Panc1 (cell line): ENCODE data around the gene PANK4.

Experiments used
- POLR2AphosphoS5 ChIP-seq: IDR thresholded peaks from 2 replicates; pipeline ENCODE4 v1.6.1; 2012; ENCODE audit warnings: mild to moderate bottlenecking, low read depth, low read length, moderate library complexity
- SIN3A ChIP-seq: IDR thresholded peaks from 2 replicates; pipeline ENCODE4 v1.6.1; 2012; ENCODE audit warnings: low read depth, mild to moderate bottlenecking, low read length, moderate library complexity, borderline replicate concordance; ENCODE audit not compliant: insufficient read depth
- TF ChIP-seq, protein P1 (sequence below): fragments of 450-650 bp; IDR thresholded peaks from 2 replicates; pipeline ENCODE4 v1.5.1; 2017; ENCODE audit warnings: mild to moderate bottlenecking
- TF ChIP-seq, protein P2 (sequence below), 2 experiments: IDR thresholded peaks; 2 replicates each; pipeline ENCODE4 v1.6.1; 2011 to 2012; ENCODE audit warnings: low read depth in 2 of 2, control low read depth in 1 of 2, low read length in 1 of 2, mild to moderate bottlenecking in 1 of 2, moderate library complexity in 1 of 2; ENCODE audit not compliant: insufficient read depth in 1 of 2

DNA sequence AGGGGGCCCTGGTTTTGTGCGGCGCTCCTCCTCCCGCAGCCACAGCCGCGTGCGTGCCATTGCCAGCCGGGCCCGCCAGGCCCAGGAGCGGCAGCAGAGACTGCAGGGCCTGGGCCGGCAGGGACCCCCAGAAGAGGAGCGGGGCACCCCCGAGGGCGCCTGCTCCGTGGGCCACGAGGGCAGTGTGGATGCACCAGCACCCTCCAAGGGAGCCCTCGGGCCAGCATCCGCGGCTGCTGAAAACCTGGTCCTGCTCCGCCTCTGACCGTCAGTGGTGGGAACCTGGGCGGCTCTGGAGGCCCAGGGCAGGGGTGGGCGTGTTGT, 21.5 kb downstream of the PANK4 start:
- TF ChIP-seq, protein P1, sequence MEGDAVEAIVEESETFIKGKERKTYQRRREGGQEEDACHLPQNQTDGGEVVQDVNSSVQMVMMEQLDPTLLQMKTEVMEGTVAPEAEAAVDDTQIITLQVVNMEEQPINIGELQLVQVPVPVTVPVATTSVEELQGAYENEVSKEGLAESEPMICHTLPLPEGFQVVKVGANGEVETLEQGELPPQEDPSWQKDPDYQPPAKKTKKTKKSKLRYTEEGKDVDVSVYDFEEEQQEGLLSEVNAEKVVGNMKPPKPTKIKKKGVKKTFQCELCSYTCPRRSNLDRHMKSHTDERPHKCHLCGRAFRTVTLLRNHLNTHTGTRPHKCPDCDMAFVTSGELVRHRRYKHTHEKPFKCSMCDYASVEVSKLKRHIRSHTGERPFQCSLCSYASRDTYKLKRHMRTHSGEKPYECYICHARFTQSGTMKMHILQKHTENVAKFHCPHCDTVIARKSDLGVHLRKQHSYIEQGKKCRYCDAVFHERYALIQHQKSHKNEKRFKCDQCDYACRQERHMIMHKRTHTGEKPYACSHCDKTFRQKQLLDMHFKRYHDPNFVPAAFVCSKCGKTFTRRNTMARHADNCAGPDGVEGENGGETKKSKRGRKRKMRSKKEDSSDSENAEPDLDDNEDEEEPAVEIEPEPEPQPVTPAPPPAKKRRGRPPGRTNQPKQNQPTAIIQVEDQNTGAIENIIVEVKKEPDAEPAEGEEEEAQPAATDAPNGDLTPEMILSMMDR, result no peak
- TF ChIP-seq POLR2AphosphoS5 (no peak), SIN3A (no peak)
- TF ChIP-seq, protein P2, sequence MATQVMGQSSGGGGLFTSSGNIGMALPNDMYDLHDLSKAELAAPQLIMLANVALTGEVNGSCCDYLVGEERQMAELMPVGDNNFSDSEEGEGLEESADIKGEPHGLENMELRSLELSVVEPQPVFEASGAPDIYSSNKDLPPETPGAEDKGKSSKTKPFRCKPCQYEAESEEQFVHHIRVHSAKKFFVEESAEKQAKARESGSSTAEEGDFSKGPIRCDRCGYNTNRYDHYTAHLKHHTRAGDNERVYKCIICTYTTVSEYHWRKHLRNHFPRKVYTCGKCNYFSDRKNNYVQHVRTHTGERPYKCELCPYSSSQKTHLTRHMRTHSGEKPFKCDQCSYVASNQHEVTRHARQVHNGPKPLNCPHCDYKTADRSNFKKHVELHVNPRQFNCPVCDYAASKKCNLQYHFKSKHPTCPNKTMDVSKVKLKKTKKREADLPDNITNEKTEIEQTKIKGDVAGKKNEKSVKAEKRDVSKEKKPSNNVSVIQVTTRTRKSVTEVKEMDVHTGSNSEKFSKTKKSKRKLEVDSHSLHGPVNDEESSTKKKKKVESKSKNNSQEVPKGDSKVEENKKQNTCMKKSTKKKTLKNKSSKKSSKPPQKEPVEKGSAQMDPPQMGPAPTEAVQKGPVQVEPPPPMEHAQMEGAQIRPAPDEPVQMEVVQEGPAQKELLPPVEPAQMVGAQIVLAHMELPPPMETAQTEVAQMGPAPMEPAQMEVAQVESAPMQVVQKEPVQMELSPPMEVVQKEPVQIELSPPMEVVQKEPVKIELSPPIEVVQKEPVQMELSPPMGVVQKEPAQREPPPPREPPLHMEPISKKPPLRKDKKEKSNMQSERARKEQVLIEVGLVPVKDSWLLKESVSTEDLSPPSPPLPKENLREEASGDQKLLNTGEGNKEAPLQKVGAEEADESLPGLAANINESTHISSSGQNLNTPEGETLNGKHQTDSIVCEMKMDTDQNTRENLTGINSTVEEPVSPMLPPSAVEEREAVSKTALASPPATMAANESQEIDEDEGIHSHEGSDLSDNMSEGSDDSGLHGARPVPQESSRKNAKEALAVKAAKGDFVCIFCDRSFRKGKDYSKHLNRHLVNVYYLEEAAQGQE (IDR thresholded peaks at IDR 0.05; ENCODE audit: insufficient read depth in 1 of 2, low read depth in 2 of 2, low read length in 1 of 2), result no peak
